HG02943 (cell line): ENCODE results near the gene HSD17B14.
A peak's percentile ranks its signal among the peaks of the same experiment; 100 is the strongest.
"Not testable (repeated sequence)": the region's sequence is repeated elsewhere in the genome, so short reads cannot be mapped to it uniquely, and the experiment has no call there.

Experiments
- ATAC-seq: cut with Tn5 transposase; IDR thresholded peaks from one replicate; pipeline ENCODE4 v1.9.1; 2021; ENCODE audit warnings: mild to moderate bottlenecking, low read depth, moderate library complexity; ENCODE audit not compliant: unreplicated experiment

Gene HSD17B14

GRCh38 chr19:48799358-48800300 is 36.7 kb downstream of the HSD17B14 start:
- ATAC-seq: no peak

GRCh38 chr19:48798937-48799336 is 37.4 kb downstream of the HSD17B14 start:
- ATAC-seq: no peak

GRCh38 chr19:48797103-48797502 is 39.2 kb downstream of the HSD17B14 start:
- no peak for ATAC-seq

GRCh38 chr19:48796298-48797083 is 39.8 kb downstream of the HSD17B14 start:
- no peak for ATAC-seq

- no peak for ATAC-seq
Measured at GRCh38 chr19:48795685-48796070, 40.6 kb downstream of the HSD17B14 start.

- ATAC-seq: peak; percentile 77
Measured at GRCh38 chr19:48795055-48795684, 41.1 kb downstream of the HSD17B14 start.

- no peak for ATAC-seq
Measured at GRCh38 chr19:48794291-48794690, 42.0 kb downstream of the HSD17B14 start.

- ATAC-seq: no peak
Measured at GRCh38 chr19:48793271-48793670, 43.0 kb downstream of the HSD17B14 start.

- ATAC-seq: not testable (repeated sequence)
Measured at GRCh38 chr19:48787331-48787730, 49.0 kb downstream of the HSD17B14 start.

GRCh38 chr19:48786422-48786821 is 49.9 kb downstream of the HSD17B14 start:
- not testable (repeated sequence) for ATAC-seq

GRCh38 chr19:48784527-48784926 is 51.8 kb downstream of the HSD17B14 start:
- no peak for ATAC-seq

- no peak for ATAC-seq
Measured at GRCh38 chr19:48780631-48781391, 55.5 kb downstream of the HSD17B14 start.

- no peak for ATAC-seq
Measured at GRCh38 chr19:48779636-48780035, 56.7 kb downstream of the HSD17B14 start.

- no peak for ATAC-seq
Measured at GRCh38 chr19:48777720-48778119, 58.6 kb downstream of the HSD17B14 start.

- no peak for ATAC-seq
Measured at GRCh38 chr19:48777139-48777538, 59.2 kb downstream of the HSD17B14 start.

GRCh38 chr19:48772503-48772953 is 63.8 kb downstream of the HSD17B14 start:
- no peak for ATAC-seq

- no peak for ATAC-seq
Measured at GRCh38 chr19:48770734-48771472, 65.4 kb downstream of the HSD17B14 start.

- ATAC-seq: no peak
Measured at GRCh38 chr19:48770266-48770665, 66.0 kb downstream of the HSD17B14 start.

- no peak for ATAC-seq
Measured at GRCh38 chr19:48768994-48769713, 67.1 kb downstream of the HSD17B14 start.
